Caco-2 (cell line): ENCODE results near the gene CENPM. TPM values are rescaled to one million over a fixed set of nuclear protein-coding genes. Genes with fewer than 3 reads are reported as not detected.

Experiments
- BruUV-seq: library from RNA; stranded (reverse); fragments of 400-500 nt; replicated peaks from 2 replicates; lab custom pipeline; 2021; lab: Mats Ljungman, UMichigan
- CTCF ChIA-PET: fragments of 300-600 bp; sonication (Branson Sonifier 250); formaldehyde crosslinking; loops from one replicate; lab custom pipeline; 2022; ENCODE audit warnings: antibody characterized with exemption; lab: Charles Lee
- POLR2A ChIA-PET: fragments of 300-600 bp; sonication (Branson Sonifier 250); formaldehyde crosslinking; loops from one replicate; lab custom pipeline; 2022; ENCODE audit warnings: antibody characterized with exemption; lab: Charles Lee
- DNase-seq, 2 experiments: peaks; one replicate each; pipeline versions ENCODE4 v3.0.0 to v3.0.0-alpha.2; 2020 to 2022
- H3K27me3 ChIP-seq: replicated peaks from 2 replicates; pipeline ENCODE4 v1.6.0; 2011; ENCODE audit warnings: low read length; ENCODE audit not compliant: control insufficient read depth, insufficient read depth
- H3K36me3 ChIP-seq: 2 replicates; pipeline ENCODE4 v1.5.1; 2011; ENCODE audit warnings: low read length; ENCODE audit not compliant: control insufficient read depth, insufficient read depth
- H3K4me1 ChIP-seq: fragments of 250-450 bp; sonication (Bioruptor Pico); 2 replicates; pipeline ENCODE4 v1.5.1; 2020; ENCODE audit warnings: mild to moderate bottlenecking
- H3K4me3 ChIP-seq: 2 replicates; pipeline ENCODE4 v1.5.1; 2011; ENCODE audit warnings: low read depth, mild to moderate bottlenecking, control low read depth, low read length
- H3K9me3 ChIP-seq: fragments of 250-450 bp; sonication (Bioruptor Pico); 2 replicates; pipeline ENCODE4 v1.5.1; 2020; ENCODE audit warnings: mild to moderate bottlenecking, moderate library complexity
- H3K27ac Mint-ChIP-seq: one replicate; pipeline ENCODE4 v1.8.0; 2022; ENCODE audit warnings: mixed read lengths; ENCODE audit not compliant: unreplicated experiment
- H3K27me3 Mint-ChIP-seq: one replicate; pipeline ENCODE4 v1.8.0; 2022; ENCODE audit warnings: mixed read lengths; ENCODE audit not compliant: insufficient read depth, unreplicated experiment
- H3K36me3 Mint-ChIP-seq: one replicate; pipeline ENCODE4 v1.8.0; 2022; ENCODE audit warnings: mild to moderate bottlenecking, mixed read lengths; ENCODE audit not compliant: insufficient read depth, unreplicated experiment
- H3K4me1 Mint-ChIP-seq: one replicate; pipeline ENCODE4 v1.8.0; 2022; ENCODE audit warnings: low read depth, mixed read lengths; ENCODE audit not compliant: unreplicated experiment
- H3K4me3 Mint-ChIP-seq: one replicate; pipeline ENCODE4 v1.8.0; 2022; ENCODE audit warnings: mild to moderate bottlenecking, moderate library complexity, mixed read lengths; ENCODE audit not compliant: unreplicated experiment
- H3K9me3 Mint-ChIP-seq: one replicate; pipeline ENCODE4 v1.8.0; 2022; ENCODE audit warnings: mixed read lengths; ENCODE audit not compliant: unreplicated experiment
- intact Hi-C: fragments of 100-400 bp; cut with micrococcal nuclease; formaldehyde crosslinking; loops from one replicate; pipeline ENCODE4 v1.10.0; 2022; ENCODE audit not compliant: unreplicated experiment
- total RNA-seq: library from RNA; stranded (reverse); gene quantifications from 2 replicates; pipeline ENCODE4 v1.2.3, GENCODE V29; 2022
- TF ChIP-seq, protein P1 (sequence below), 2 experiments: fragments of 200-600 bp in 1 of 2; IDR thresholded peaks; 1 replicate in 1 of 2; 2 replicates in 1 of 2; pipeline versions ENCODE4 v1.5.1 to v1.8.0; 2011 to 2022; ENCODE audit warnings: antibody characterized with exemption in 1 of 2, control low read depth in 1 of 2, inconsistent platforms in 1 of 2, low read depth in 1 of 2, low read length in 1 of 2, mild to moderate bottlenecking in 1 of 2, moderate library complexity in 1 of 2; ENCODE audit not compliant: insufficient read depth in 1 of 2, severe bottlenecking in 1 of 2, unreplicated experiment in 1 of 2

The CENPM gene
- total RNA-seq, 1 experiment from 2014 or later: 46.4 TPM

DNA sequence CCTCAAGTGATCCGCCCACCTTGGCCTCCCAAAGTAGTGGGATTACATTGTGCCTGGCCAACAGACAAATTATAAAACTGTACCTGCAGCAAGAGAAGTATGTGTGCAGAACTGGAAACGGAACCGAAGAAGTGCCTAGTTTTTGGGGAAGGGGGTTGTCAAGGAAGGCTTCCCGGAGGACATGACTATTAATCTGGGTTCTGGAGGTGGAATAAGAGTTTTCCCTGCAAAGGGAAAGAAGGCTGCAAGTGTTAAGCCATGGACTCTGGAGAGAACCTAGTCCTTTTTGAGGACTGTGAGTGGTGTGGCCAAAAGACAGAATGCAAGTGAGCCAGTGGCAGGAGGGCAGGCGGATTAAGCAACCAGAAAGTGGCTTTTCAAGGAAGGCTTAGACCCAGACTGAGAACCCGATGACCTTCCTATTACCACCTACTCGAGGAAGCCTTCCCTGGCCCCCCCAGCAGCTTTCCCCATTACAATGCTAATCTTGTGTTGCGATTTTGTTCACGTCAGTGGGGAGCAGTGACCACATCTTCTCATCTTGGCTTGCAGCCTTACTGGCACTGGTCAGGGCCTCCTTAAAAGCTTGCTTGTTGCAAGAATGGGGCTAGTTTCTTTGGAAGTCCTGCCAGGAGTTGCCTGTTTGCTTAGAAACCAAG, 16.6 kb upstream of the CENPM start:
- no TSS peak for BruUV-seq
- no peaks in the 10 kb centered on the region for H3K4me1 ChIP-seq
- Mint-ChIP-seq H3K9me3 (no peaks in the 10 kb centered on the region), H3K36me3 (no peaks in the 10 kb centered on the region), H3K27me3 (no peaks in the 10 kb centered on the region), H3K27ac (no peak overlapping the region), H3K4me3 (no peak overlapping the region), H3K4me1 (no peaks in the 10 kb centered on the region)
- H3K4me3 ChIP-seq: no peak overlapping the region
- no peak for DNase-seq
- no peaks in the 10 kb centered on the region for H3K36me3 ChIP-seq
- no peaks in the 10 kb centered on the region for H3K27me3 ChIP-seq
- intact Hi-C loops: no loop called here
- CTCF ChIA-PET: interaction anchor here (1.2 kb wide), 1 partner anchor 149 kb away, joined by 3 read pairs; no protein-coding TSS in a partner anchor
- H3K9me3 ChIP-seq: no peaks in the 10 kb centered on the region
- POLR2A ChIA-PET: no interaction called here
- TF ChIP-seq, protein P1, sequence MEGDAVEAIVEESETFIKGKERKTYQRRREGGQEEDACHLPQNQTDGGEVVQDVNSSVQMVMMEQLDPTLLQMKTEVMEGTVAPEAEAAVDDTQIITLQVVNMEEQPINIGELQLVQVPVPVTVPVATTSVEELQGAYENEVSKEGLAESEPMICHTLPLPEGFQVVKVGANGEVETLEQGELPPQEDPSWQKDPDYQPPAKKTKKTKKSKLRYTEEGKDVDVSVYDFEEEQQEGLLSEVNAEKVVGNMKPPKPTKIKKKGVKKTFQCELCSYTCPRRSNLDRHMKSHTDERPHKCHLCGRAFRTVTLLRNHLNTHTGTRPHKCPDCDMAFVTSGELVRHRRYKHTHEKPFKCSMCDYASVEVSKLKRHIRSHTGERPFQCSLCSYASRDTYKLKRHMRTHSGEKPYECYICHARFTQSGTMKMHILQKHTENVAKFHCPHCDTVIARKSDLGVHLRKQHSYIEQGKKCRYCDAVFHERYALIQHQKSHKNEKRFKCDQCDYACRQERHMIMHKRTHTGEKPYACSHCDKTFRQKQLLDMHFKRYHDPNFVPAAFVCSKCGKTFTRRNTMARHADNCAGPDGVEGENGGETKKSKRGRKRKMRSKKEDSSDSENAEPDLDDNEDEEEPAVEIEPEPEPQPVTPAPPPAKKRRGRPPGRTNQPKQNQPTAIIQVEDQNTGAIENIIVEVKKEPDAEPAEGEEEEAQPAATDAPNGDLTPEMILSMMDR (IDR thresholded peaks at IDR 0.05; ENCODE audit: insufficient read depth in 1 of 2, low read depth in 1 of 2, low read length in 1 of 2, severe bottlenecking in 1 of 2, unreplicated experiment in 1 of 2): no peak

GRCh38 chr22:41957941-41958556, 11.1 kb upstream of the CENPM start:
- BruUV-seq: no TSS peak
- Mint-ChIP-seq H3K9me3 (no peaks in the 10 kb centered on the region), H3K27ac (no peak overlapping the region), H3K4me1 (no peaks in the 10 kb centered on the region), H3K36me3 (no peaks in the 10 kb centered on the region), H3K4me3 (no peak overlapping the region), H3K27me3 (no peaks in the 10 kb centered on the region)
- Histone ChIP-seq H3K9me3 (no peaks in the 10 kb centered on the region), H3K27me3 (no peaks in the 10 kb centered on the region), H3K4me1 (no peaks in the 10 kb centered on the region), H3K36me3 (no peaks in the 10 kb centered on the region), H3K4me3 (no peak overlapping the region)
- ChIA-PET POLR2A (no interaction called here), CTCF (no interaction called here)
- TF ChIP-seq, protein P1 (IDR thresholded peaks at IDR 0.05; ENCODE audit: insufficient read depth in 1 of 2, low read depth in 1 of 2, low read length in 1 of 2, severe bottlenecking in 1 of 2, unreplicated experiment in 1 of 2): no peak
- intact Hi-C loops: no loop called here
- no peak for DNase-seq

GRCh38 chr22:41952713-41953112, 5.8 kb upstream of the CENPM start:
- Mint-ChIP-seq H3K9me3 (no peaks in the 10 kb centered on the region), H3K27me3 (no peaks in the 10 kb centered on the region), H3K4me3 (no peak overlapping the region), H3K4me1 (peaks cover 6% of the 10 kb centered on the region), H3K27ac (no peak overlapping the region), H3K36me3 (no peaks in the 10 kb centered on the region)
- DNase-seq: no peak
- no peaks in the 10 kb centered on the region for H3K9me3 ChIP-seq
- no peaks in the 10 kb centered on the region for H3K27me3 ChIP-seq
- intact Hi-C loops: no loop called here
- TF ChIP-seq, protein P1 (IDR thresholded peaks at IDR 0.05; ENCODE audit: insufficient read depth in 1 of 2, low read depth in 1 of 2, low read length in 1 of 2, severe bottlenecking in 1 of 2, unreplicated experiment in 1 of 2): no peak
- no peaks in the 10 kb centered on the region for H3K36me3 ChIP-seq
- CTCF ChIA-PET: no interaction called here
- H3K4me1 ChIP-seq: peaks cover 6% of the 10 kb centered on the region
- POLR2A ChIA-PET: no interaction called here
- no TSS peak for BruUV-seq
- no peak overlapping the region for H3K4me3 ChIP-seq
